Left lung (tissue), 10 donors: ENCODE measurements around the gene SIK2. TPM values are rescaled to one million over a fixed set of nuclear protein-coding genes. Genes with fewer than 3 reads are reported as not detected.
"Not testable (repeated sequence)": the region's sequence is repeated elsewhere in the genome, so short reads cannot be mapped to it uniquely, and the experiment has no call there.

Experiments used
- ATAC-seq: fragments of 200-7000 bp; cut with Tn5 transposase; one replicate; pipeline ENCODE4 v1.9.1; 2020; ENCODE audit warnings: moderate library complexity
- DNase-seq, 4 donors: peaks; one replicate each; pipeline ENCODE4 v3.0.0-alpha.2; 2013 to 2020
- H3K27ac ChIP-seq, 2 donors: fragments of 200-600 bp; sonication (generic) in 1 of 2; one replicate each; pipeline versions ENCODE4 v1.5.0 to v1.8.0; 2020 to 2021
- H3K27me3 ChIP-seq, 2 donors: fragments of 200-600 bp; sonication (generic) in 1 of 2; one replicate each; pipeline versions ENCODE4 v1.5.0 to v1.8.0; 2020 to 2021
- H3K36me3 ChIP-seq, 2 donors: fragments of 200-600 bp; sonication (generic) in 1 of 2; one replicate each; pipeline versions ENCODE4 v1.5.0 to v1.8.0; 2020 to 2021
- H3K4me1 ChIP-seq, 2 donors: fragments of 200-600 bp; one replicate each; pipeline ENCODE4 v1.8.0; 2021
- H3K4me3 ChIP-seq, 2 donors: fragments of 200-600 bp; sonication (generic) in 1 of 2; one replicate each; pipeline versions ENCODE4 v1.5.0 to v1.8.0; 2020 to 2021; ENCODE audit warnings: mild to moderate bottlenecking in 1 of 2
- H3K9me3 ChIP-seq, 2 donors: fragments of 200-600 bp; sonication (generic) in 1 of 2; one replicate each; pipeline versions ENCODE4 v1.5.0 to v1.8.0; 2020 to 2021
- intact Hi-C, 2 donors: fragments of 100-400 bp; cut with DNase I; formaldehyde crosslinking; loops; one replicate each; pipeline versions ENCODE4 v1.11.2 to v1.14.2; 2022
- polyA plus RNA-seq, 6 donors: library from polyadenylated mRNA; unstranded; fragments of 120-200 nt; gene quantifications; one replicate each; pipeline ENCODE4 v1.2.1, GENCODE V29; 2013; ENCODE audit not compliant: insufficient read length in 6 of 6
- total RNA-seq, 2 donors: library from RNA; stranded (reverse); fragmentation: NEBNext Ultra II Directional; extraction: Animal tissue kit (Norgen Biotek cat#: 25700); gene quantifications; one replicate each; pipeline ENCODE4 v1.2.1, GENCODE V29; 2021
- TF ChIP-seq, protein P1 (sequence below), 2 donors: fragments of 200-600 bp; sonication (generic) in 1 of 2; IDR thresholded peaks; one replicate each; pipeline versions ENCODE4 v1.5.0 to v1.8.0; 2021; ENCODE audit warnings: antibody characterized with exemption in 2 of 2
- donor health status: DM: no; HTN: yes; CAD: no.
- donor health status: DM: no; HTN: no; CAD: no.

The SIK2 gene
- total and polyA plus RNA-seq, 8 donors: 23.3 to 35.1 (median 30.8) TPM

DNA sequence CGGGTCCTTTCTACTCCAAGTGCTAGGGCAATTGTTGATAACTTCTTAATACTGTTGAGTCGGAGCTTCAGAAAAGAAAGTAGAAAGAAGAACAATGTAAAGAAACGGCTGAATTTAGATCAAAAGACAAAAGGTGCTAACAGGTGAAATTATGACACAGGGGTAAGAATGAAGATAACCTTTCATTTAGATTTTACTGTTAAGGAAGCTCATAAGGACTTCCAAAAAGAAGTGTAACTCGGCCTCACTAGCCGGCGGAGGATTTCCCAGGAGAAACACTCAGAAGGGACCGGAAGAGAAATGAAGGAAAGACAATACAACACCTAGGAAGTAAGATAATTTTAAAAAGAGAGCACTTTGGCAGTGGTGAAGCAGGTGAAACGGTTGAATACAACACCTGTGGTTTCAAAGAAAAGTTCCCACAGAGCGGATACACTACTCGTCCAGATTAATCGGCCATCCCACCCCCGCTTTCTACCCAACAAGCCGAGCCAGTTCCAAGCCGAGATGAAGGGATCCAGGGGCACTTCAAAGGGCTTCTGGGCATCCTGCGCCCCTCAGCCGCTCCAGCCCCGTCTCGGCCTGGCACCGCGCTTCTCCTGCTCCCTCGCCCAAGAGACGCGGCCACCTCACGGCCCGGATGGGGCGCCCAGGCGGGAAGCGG lies 163.2 kb downstream of the SIK2 start:
- Histone ChIP-seq H3K9me3 (no peaks in the 10 kb centered on the region), H3K36me3 (peaks cover 0 to 29% of the 10 kb centered on the region in 2 donors), H3K4me3 (peak overlapping the region; percentile 82 to 99), H3K4me1 (peaks cover 13 to 32% of the 10 kb centered on the region in 2 donors), H3K27ac (peak overlapping the region; percentile 76 to 94), H3K27me3 (no peaks in the 10 kb centered on the region)
- peak; percentile 48 for ATAC-seq
- peak in 2 of 4 donors; percentile 17 to 91 for DNase-seq
- TF ChIP-seq, protein P1, sequence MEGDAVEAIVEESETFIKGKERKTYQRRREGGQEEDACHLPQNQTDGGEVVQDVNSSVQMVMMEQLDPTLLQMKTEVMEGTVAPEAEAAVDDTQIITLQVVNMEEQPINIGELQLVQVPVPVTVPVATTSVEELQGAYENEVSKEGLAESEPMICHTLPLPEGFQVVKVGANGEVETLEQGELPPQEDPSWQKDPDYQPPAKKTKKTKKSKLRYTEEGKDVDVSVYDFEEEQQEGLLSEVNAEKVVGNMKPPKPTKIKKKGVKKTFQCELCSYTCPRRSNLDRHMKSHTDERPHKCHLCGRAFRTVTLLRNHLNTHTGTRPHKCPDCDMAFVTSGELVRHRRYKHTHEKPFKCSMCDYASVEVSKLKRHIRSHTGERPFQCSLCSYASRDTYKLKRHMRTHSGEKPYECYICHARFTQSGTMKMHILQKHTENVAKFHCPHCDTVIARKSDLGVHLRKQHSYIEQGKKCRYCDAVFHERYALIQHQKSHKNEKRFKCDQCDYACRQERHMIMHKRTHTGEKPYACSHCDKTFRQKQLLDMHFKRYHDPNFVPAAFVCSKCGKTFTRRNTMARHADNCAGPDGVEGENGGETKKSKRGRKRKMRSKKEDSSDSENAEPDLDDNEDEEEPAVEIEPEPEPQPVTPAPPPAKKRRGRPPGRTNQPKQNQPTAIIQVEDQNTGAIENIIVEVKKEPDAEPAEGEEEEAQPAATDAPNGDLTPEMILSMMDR (IDR thresholded peaks at IDR 0.05): no peak
- intact Hi-C loops: no loop called here

DNA sequence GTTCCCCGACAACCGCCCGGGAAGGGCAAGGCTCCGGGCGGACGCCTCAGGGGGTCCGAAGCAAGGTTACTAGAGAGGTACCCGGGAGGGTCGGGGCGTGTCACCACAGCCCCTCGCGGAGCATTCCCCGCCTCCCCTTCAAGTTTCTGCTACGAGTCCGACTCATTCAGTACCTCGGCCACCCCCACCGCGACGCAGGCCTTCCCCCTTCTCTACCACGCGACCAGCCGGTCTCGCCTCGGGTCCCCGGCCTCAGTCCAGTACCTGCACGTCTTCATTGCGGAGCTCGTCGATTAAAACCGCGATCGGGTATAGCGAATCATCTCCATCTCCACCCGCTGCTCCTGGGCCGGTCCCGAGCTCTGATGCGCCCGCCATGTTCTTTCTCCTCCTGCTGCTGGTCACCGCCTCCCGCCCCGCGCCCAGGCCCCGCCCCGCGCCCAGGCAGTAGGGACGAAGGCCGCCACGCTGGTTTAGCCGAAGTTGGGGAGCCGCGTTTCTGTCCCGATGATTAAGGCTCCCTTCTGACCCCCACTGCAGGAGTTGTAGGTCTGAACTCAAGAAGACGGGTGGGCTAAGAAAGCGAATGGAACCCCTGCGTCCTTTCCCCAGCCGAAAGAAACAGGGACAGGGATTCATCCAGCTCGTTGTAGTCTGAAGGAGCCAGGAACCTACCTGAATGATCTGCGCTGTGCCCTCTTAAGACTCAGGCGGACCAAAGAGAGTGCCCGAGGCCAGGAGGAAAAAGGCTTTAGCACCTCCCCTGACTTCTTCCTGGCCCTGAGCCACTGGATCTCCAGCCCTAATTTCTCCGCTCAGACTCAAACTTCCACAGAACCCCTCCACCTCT lies 164.0 kb downstream of the SIK2 start, which contains the start of gene PPP2R1B:
TSS of gene PPP2R1B (minus strand) at position 406 of the 850 bp plus-strand sequence. CDS start at position 378, 28 bp downstream.
- Histone ChIP-seq H3K36me3 (peaks cover 0 to 22% of the 10 kb centered on the region in 2 donors), H3K4me1 (peaks cover 13 to 32% of the 10 kb centered on the region in 2 donors), H3K4me3 (peak within 1 kb of the TSS; percentile 82 to 99), H3K27ac (peak within 1 kb of the TSS; percentile 76 to 94), H3K9me3 (no peaks in the 10 kb centered on the region), H3K27me3 (no peaks in the 10 kb centered on the region)
- DNase-seq (peak; percentile 79 to 94 (median 84)), ATAC-seq (peak; percentile 98)
- TF ChIP-seq, protein P1 (IDR thresholded peaks at IDR 0.05): no peak
- intact Hi-C loops: no loop called here

DNA sequence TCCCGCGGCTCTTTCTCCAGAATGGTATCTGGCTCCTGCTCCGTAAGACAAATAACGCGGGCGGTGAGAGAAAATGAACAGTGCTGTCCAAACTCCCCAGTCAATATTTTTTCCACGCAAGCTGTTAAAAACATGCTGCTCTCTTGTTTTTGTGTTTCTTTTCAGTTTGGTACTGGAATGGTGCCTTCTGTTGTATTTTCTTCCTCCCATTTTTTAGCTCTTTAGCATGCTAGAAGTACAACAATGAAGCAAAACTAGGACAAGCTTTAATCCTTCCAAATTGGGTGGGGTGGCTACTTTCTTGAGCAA lies 164.5 kb downstream of the SIK2 start:
- Histone ChIP-seq H3K27ac (peak overlapping the region; percentile 76 to 94), H3K27me3 (no peaks in the 10 kb centered on the region), H3K9me3 (no peaks in the 10 kb centered on the region), H3K36me3 (peaks cover 0 to 16% of the 10 kb centered on the region in 2 donors), H3K4me1 (peaks cover 13 to 32% of the 10 kb centered on the region in 2 donors), H3K4me3 (peak overlapping the region; percentile 82 to 99)
- intact Hi-C loops: no loop called here
- TF ChIP-seq, protein P1 (IDR thresholded peaks at IDR 0.05): no peak
- ATAC-seq (no peak), DNase-seq (no peak)

DNA sequence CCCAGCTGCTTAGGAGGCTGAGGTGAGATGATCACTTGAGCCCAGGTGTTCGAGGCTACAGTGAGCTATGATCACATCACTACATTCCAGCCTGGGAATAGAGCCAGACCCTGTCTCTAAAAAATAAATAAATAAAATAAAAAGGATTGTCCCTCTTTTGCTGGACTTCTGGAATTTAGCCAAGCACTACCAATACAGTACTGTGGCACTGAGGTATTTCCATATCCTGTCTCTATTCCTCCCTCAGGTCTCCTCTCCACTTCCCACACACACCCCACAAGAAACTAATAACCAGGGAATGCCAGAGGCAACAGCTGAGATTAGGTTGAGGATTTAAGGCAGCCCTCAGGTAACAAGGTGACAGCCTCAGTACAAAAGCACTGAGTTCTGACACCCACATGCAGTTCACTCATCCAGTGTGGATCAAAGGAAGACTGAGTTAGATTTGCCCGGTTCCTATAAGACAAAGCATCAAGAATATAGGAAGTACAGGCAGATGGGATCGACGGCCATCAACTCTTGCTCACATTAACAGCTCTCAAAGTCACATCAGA lies 168.4 kb downstream of the SIK2 start:
- Histone ChIP-seq H3K4me1 (peaks cover 8 to 9% of the 10 kb centered on the region in 2 donors), H3K4me3 (no peak overlapping the region), H3K27me3 (no peaks in the 10 kb centered on the region), H3K36me3 (no peaks in the 10 kb centered on the region), H3K27ac (no peak overlapping the region), H3K9me3 (no peaks in the 10 kb centered on the region)
- DNase-seq: no peak
- no peak for ATAC-seq
- TF ChIP-seq, protein P1 (IDR thresholded peaks at IDR 0.05): no peak
- intact Hi-C loops: loop anchor here in 1 of 2 donors (10.0 kb wide), 1 partner anchor 64 kb away; no protein-coding TSS in a partner anchor

DNA sequence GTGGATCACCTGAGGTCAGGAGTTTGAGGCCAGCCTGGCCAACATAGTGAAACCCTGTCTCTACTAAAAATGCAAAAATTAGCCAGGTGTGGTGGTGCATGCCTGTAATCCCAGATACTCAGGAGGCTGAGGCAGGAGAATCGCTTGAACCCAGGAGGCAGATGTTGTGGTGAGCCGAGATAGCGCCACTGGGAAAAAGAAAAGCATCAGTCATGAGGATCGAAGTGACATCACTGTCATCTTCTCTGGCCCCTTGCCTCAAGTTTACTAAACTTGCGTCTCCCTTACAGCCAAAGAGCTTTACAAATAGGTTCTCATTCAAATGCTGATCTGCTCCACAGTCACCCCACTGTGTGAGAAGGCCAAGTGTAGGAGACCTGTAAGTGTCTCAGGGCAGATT lies 169.0 kb downstream of the SIK2 start:
- DNase-seq, ATAC-seq, H3K36me3 ChIP-seq, H3K27me3 ChIP-seq, H3K27ac ChIP-seq, H3K4me1 ChIP-seq, H3K4me3 ChIP-seq, H3K9me3 ChIP-seq: not testable (repeated sequence)
- intact Hi-C loops: loop anchor here in 1 of 2 donors (10.0 kb wide), 1 partner anchor 64 kb away; no protein-coding TSS in a partner anchor
